GM18507 (cell line): Measurements from ENCODE around the gene CPTP.
"Not testable (repeated sequence)": the region's sequence is repeated elsewhere in the genome, so short reads cannot be mapped to it uniquely, and the experiment has no call there.

Source experiments
- DNase-seq: peaks from one replicate; pipeline ENCODE4 v3.0.0; 2011; ENCODE audit warnings: low read depth; ENCODE audit not compliant: insufficient read length; ENCODE audit errors: extremely low spot score
- FAIRE-seq: peaks from 2 replicates; lab custom pipeline; 2011; peaks lifted over from hg19 to GRCh38; lab: Jason Lieb, UNC

Gene CPTP

DNA sequence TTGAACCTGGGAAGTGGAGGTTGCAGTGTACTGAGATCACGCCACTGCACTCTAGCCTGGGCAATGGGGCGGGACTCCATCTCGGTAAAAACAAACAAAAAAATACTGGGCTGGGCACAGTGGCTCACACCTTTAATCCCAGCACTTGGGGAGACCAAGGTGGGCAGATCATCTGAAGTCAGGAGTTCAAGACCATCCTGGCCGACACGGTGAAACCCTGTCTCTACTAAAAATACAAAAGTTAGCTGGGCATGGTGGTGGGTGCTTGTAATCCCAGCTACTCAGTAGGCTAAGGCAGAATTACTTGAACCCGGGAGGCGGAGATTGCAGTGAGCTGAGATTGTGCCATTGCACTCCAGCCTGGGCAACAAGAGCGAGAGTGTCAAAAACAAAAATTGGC is 8.4 kb upstream of the CPTP start:
- not testable (repeated sequence) for FAIRE-seq, DNase-seq

DNA sequence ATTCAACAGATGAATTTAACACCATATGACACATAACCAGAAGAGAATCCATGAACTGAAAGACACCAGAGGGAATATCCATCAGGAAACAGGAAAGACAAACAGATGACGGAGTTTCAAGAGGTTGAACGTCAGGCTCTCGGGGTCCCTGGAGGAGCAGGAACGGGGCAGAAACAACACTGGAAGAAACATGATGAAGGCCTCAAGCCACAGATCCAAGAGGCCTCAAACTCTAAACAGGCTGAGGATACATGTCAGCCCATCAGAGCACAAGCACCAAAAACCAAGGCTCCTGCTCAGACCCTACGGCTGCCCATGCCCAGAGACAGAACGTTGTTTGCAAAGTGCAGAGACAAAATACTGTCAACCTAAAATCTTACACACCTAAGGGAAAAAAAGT is 7.2 kb upstream of the CPTP start:
- no peak for DNase-seq
- no peak for FAIRE-seq

DNA sequence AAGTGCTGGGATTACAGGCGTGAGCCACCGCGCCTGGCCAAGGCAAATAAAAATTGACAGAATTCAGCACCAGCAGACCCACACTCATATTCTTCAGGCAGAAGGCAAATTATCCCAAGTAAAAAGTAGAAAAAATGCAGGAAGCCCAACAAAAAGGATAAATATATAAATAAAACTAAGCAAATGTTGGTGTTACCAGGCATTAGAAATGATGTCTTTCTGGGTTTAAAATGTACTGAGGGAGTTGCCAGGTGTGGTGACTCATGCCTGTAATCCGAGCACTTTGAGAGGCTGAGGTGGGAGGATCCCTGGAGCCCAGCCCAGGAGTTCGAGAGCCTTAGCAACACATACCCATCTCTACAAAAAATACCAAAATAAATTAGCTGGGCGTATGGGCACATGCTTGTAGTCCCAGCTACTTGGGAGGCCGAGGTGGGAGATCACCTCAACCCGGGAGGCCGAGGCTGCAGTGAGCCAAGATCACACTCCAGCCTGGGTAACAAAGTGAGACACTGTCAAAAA is 6.4 kb upstream of the CPTP start:
- FAIRE-seq = no peak
- DNase-seq = no peak

DNA sequence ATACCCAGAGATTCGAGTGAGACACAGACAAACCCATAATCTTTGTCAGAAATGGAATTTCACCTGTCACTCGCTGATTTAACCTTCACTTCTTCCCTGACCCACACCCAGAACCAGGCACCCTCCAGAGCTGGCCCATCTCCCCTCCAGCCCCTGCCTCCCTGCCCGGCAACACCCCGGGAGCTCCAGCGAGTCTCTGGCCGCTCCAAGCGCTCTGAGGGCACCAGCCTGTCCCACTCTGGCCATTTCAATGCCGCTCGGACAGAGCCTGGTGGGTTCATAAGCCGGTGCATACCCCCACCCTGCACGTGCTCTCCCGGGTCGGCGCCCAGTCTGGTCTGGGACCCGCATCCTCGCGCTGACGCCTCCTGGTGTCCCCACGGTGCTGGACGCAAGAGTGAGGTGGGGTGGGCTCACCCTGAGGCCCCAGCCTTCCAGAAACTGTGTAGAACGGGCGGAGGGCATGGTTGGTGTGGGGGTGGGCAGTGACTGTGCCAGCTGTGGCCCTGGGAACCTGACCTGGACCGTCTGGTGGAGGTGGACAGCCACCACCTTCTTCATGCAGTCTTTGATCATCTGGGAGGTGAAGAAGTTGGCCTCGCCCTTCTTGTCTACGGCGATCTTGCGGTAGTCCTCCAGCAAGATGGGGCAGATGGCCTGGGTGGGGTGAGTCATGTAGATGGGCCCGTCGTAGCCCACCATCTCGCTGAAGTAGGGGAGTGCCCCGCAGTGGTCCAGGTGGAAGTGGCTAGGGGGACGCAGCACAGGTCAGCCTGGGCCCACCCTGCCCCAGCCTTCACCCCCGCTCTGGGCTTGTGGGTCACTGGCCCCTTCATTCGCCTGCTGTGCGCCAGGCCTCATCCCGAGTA is 5.6 kb upstream of the CPTP start:
- DNase-seq (no peak), FAIRE-seq (no peak)

DNA sequence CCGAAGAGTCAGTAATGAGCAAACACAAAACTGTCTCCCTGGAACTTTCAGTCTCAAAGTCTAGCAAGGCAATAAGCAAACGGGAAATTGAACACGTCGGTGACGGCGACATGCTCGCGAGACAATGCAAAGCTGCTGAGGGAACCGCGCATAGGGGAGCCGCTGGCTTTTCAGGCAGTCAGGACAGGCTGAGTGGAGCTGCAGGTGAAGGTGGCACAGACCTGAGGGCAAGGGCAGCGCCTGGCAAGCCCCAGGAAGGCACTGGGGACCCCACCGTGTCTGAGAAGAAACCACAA is 5.0 kb upstream of the CPTP start:
- FAIRE-seq = no peak
- no peak for DNase-seq

DNA sequence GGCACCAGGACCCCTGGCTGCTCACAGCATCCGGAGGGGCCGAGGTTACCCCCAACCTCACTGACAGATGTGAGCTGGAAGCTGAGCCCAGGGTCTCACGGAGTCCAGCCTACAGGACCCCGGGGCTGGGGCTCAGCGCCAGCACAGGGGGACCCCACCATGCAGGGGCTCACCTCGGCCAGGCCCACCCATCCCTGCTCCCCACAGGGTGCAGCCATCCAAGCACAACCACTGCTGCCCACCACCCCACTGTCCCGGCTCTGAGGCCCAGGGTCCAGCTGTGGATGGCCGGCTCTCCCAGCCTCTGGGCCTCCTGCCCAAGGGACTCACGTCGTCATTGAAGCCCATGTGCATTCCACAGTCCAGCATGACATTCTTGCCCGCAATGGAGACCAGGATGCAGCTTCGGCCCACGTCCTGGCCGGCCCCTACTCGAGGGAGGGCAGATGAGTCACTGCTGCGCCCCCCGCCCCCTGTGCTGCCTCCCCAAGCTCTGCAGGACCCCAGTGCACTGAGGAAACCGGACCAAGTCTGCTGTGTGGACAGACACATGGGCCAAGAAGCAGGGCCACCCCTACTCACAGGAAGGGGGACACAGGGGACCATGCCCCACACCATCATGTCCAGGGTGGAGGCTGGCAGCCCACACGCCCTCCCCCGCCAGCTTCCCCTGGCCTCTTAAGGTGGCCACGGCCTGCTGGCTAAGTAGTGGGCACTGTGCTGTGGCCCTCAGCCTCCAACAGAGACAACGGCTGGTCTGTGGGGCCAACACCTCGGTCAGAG is 3.7 kb upstream of the CPTP start:
- no peak for FAIRE-seq
- no peak for DNase-seq

DNA sequence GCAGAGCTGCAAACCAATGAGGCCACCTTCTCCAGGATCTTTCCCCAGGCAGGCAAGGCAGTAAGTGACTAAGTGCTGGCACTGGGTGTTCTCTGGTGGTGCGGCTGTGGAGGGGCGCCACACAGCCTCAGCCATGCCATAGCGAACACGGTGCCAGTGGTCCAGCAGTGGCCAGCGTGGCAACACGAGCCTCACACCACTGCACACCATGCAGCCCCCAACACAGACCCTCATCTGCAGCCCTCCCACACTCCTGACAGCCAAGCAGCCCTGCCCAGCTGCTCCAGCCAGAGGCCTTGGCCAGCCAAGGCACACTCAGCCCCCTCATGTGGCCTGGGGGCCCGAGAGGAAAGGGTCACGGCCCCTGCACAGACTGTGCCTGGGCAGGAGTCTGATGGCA is 3.1 kb upstream of the CPTP start:
- FAIRE-seq (no peak), DNase-seq (no peak)

DNA sequence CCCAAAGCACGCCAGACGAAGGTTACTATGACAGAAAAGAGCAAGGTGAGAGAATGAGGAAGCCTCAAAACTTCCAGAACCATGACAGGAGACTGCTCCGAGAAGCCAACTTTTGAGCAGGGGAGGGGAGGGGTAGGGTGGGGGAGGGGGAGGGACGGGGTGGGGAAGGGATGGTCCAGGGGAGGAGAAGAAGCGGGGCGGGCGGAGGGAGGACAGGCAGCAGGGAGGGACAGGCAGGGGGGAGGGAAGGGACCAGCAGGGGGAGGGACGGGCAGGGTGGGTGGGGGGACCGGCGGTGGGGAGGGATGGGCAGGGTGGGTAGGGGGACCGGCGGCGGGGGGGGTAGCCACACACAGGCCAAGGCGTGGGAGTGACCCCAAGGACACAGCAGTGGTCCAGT is 2.2 kb upstream of the CPTP start:
- DNase-seq (no peak), FAIRE-seq (no peak)

DNA sequence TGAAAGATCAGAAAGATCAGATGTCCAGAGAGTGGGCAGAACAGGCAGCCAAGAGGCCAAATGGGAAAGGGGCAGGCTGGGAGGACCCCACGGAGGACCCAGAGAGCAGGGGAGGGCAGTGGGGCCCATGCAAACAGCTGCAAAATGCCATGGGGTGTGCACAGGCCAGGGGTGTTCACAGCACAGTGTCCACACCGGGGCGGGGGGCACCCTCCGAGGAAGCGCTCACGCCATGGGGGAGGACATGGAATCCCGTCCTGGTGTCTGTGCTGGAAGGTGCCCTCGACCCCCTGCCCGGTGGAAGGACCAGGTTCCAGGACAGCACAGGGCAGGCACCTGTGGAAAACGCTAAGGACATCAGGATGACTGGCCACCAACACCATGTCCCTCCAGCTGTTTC is 1.6 kb upstream of the CPTP start:
- DNase-seq = no peak
- FAIRE-seq = no peak

DNA sequence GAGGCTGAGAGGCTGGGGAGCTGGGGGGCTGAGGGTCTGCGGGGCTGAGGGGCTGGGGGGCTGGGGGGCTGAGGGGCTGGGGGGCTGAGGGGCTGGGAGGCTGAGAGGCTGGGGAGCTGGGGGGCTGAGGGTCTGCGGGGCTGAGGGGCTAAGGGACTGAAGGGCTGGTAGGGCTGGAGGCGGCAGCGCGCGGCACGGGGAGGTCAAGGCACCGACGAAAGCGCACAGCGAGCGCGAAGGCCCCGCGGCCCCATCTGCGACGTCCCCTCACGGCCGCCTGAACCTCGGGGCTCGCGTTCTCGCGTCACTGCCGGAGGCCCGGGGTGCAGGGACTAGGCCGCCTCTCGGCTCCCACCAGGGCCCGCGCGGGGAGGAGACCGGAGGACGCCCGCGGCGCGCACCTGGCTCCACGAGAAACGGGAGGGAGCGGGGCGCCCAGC is 498 bp upstream of the CPTP start:
- DNase-seq (no peak), FAIRE-seq (no peak)

DNA sequence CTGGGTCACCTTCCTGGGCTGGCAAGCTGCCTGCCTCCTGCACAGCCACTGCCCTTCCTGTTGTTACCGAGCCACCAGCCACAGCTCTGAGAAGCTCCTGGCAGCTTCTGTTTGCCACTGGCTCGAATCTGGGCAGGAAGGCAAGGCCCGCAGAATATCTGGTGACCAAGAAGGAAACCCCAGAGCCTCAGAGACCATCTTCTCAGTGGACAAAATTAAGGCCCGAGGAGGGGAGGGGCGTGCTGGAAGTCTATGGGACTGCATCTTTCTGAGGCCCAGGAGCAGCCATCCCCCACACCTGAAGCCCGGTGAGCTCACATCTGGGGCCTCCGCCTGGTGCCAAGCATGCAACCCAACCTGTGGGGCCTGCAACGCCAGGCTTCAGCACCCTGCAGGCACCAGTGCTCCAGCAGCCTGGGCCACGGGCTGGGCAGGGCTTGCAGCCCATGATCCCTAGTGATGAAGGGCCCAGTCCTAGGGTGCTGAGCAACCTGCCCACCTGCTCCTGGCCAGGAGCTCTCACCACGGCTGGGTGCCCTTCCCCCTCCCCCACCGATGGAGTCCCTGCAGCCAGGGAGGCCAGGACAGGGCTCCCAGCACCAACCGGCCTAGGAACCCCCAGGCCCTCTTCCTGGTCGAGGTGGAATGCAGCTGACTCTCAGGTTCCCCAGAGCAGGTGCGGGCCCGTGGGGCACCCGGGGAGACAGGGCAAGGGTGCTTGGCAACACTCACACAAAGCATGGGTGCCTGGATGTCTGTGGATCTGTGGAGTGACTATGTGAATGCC is 879 bp downstream of the CPTP start:
- DNase-seq (no peak), FAIRE-seq (no peak)

DNA sequence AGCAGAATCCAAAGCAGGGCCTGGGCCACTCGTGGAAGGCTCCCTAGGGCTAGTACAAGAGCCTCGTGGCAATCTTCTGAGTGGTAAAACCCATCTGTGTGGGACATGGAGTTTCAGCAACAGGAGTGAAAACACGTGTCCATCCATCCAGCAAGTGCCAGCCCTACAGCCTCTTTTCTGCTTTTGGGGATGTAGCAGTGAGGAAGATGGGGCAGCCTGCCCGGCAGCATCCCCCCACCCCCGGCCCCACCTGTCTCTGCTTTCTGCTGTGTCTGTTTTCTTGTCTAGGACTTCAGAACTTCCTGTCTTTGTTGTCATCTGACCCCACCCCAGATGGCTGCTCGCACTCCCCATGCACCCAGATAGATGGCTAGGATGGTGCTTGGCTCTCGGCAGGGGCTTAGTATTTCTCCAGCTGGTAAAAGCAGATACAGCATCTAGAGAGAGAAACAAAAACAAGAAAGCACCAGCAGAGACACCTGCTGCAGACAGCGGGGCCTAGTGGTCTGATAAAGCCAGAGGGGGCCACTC is 1.5 kb downstream of the CPTP start:
- no peak for FAIRE-seq
- no peak for DNase-seq

DNA sequence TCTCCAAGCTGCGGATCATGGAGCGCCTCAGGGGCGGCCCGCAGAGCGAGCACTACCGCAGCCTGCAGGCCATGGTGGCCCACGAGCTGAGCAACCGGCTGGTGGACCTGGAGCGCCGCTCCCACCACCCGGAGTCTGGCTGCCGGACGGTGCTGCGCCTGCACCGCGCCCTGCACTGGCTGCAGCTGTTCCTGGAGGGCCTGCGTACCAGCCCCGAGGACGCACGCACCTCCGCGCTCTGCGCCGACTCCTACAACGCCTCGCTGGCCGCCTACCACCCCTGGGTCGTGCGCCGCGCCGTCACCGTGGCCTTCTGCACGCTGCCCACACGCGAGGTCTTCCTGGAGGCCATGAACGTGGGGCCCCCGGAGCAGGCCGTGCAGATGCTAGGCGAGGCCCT is 2.7 kb downstream of the CPTP start:
- FAIRE-seq (no peak), DNase-seq (no peak)

DNA sequence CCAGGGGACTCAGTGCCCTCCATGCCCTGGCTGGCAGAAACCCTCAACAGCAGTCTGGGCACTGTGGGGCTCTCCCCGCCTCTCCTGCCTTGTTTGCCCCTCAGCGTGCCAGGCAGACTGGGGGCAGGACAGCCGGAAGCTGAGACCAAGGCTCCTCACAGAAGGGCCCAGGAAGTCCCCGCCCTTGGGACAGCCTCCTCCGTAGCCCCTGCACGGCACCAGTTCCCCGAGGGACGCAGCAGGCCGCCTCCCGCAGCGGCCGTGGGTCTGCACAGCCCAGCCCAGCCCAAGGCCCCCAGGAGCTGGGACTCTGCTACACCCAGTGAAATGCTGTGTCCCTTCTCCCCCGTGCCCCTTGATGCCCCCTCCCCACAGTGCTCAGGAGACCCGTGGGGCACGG is 3.7 kb downstream of the CPTP start:
- FAIRE-seq = no peak

DNA sequence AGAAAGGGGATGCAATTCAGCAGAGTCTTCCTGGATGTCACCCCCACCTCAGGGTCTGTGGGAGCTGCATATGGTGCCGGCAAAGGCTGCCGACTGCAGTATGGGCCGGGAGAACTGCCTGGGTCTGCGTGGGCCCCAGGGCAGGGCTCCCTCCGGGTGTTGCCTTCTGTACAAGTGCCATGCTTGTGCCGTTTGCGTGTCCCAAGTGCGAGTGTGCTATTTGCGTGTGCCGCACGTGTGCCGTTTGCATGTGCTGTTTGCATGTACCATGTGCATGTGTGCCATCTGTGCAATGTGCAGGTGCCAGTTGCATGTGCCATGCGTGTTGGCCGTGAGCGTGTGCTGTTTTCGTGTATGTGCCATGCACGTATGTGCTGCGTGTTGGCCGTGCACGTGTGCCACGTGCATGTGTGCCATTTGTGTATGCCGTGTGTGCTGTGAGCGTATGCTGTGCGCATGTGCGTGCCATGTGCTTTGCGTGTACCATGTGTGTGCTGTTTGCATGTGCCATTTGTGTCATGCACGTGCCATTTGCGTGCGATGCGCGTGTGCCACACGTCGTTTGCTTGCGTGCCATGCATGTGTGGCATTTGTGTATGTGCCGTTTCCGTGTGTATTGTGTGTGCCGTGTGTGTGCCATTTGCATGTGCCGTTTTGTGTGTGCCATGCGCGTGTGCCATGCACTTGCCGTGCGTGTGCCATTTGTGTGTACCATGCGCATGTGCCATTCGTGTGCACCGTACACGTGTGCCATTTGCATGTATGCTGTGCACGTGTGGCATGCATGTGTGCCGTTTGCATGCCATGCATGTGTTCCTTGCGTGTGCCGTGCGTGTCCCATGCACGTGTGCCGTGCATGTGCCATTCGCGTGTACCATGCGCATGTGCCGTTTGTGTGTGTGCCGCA is 5.0 kb downstream of the CPTP start:
- no peak for DNase-seq
- FAIRE-seq = no peak

More for the DNA sequence above, 3.7 kb downstream of the CPTP start:
- DNase-seq = no peak

DNA sequence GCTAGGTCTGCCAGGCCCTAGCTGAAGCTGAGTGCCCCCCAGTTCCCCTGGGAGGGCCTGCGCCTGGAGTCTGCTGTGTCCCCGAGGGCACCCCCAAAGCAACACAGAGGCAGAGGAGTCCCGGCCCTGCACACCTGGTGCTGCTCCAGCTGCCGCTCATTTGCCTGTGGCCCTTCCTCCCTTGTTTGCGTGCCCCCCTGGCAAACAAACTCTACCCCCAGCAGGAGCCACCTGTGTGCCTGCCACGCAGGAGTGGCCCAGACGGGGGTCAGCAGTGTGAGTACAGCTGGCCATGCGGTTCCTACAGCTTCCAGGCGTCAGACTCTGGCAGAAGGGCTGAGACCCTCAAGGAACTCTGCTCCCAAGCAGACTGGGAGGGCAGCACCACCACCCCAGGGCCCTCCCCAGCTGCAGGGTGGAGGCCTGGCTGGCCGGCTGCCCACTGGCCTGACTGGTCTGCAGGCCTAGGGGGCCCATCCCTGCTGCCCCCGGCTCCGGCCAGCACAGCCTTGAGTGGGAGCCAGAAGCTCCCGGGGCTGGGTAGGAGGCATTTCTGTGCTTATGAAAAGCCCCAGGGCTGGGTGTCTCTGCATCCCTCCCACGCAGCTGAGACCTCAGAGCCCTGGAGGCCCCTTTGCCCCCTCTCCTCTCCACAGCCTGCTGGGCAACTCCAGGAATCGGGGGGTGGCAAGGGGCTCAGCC is 5.9 kb downstream of the CPTP start:
- DNase-seq = no peak
- FAIRE-seq = no peak

DNA sequence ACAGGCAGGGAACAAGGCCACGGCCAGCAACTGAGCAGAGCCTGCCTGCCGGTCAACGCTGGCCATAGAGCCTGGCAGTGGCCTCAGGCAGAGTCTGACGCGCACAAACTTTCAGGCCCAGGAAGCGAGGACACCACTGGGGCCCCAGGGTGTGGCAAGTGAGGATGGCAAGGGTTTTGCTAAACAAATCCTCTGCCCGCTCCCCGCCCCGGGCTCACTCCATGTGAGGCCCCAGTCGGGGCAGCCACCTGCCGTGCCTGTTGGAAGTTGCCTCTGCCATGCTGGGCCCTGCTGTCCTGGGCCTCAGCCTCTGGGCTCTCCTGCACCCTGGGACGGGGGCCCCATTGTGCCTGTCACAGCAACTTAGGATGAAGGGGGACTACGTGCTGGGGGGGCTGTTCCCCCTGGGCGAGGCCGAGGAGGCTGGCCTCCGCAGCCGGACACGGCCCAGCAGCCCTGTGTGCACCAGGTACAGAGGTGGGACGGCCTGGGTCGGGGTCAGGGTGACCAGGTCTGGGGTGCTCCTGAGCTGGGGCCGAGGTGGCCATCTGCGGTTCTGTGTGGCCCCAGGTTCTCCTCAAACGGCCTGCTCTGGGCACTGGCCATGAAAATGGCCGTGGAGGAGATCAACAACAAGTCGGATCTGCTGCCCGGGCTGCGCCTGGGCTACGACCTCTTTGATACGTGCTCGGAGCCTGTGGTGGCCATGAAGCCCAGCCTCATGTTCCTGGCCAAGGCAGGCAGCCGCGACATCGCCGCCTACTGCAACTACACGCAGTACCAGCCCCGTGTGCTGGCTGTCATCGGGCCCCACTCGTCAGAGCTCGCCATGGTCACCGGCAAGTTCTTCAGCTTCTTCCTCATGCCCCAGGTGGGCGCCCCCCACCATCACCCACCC is 6.7 kb downstream of the CPTP start, which contains the start of gene TAS1R3:
TSS of gene TAS1R3 (plus strand) at position 213 of the 898 bp plus-strand sequence. CDS start at position 279, 66 bp downstream.
- DNase-seq (no peak), FAIRE-seq (no peak)
